ENCODE data around the gene PRMT3.

GRCh38 chr11:20438637-20439036 is 51.1 kb downstream of the PRMT3 start:
- TF ChIP-seq, protein P1, sequence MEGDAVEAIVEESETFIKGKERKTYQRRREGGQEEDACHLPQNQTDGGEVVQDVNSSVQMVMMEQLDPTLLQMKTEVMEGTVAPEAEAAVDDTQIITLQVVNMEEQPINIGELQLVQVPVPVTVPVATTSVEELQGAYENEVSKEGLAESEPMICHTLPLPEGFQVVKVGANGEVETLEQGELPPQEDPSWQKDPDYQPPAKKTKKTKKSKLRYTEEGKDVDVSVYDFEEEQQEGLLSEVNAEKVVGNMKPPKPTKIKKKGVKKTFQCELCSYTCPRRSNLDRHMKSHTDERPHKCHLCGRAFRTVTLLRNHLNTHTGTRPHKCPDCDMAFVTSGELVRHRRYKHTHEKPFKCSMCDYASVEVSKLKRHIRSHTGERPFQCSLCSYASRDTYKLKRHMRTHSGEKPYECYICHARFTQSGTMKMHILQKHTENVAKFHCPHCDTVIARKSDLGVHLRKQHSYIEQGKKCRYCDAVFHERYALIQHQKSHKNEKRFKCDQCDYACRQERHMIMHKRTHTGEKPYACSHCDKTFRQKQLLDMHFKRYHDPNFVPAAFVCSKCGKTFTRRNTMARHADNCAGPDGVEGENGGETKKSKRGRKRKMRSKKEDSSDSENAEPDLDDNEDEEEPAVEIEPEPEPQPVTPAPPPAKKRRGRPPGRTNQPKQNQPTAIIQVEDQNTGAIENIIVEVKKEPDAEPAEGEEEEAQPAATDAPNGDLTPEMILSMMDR (IDR thresholded peaks at IDR 0.05) = no peak
- no peak for TF ChIP-seq POLR2A (IDR thresholded peaks at IDR 0.05)
